Activated CD4-positive, alpha-beta T cell treated with anti-CD3 and anti-CD28 coated beads, Interleukin-2, amount 50 U/mL, for 1 hour (primary cell): ENCODE measurements around the gene TBC1D21.

Experiments used
- DNase-seq: peaks from one replicate; pipeline ENCODE4 v3.0.0-alpha.2; 2020

TBC1D21 gene

DNA sequence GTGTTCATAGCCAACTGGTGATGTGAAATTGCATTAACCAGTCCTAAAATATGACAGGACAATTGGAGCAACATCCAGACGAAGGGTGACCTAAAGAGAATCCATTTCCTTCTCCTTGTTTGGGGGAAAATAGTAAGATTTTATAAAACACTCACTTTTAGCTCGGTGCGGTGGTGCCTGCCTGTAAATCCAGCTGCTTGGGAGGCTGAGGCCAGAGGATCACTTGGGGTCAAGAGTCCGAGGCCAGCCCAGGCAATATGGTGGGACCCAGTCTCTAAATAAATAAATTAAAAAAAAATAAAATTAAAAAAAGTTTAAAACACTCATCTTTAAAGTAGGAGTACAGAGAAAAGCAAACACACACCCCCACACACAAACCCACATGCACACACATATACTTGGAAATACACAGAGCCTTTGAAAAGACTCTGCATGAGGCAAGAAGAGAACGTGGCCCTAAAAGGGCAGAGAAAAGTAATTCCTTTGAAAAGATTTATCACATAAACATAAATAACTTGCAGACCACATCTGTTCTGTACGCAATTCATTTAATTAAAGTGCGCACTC, 38.7 kb downstream of the TBC1D21 start:
- DNase-seq = no peak

GRCh38 chr15:73914145-73914544, 40.8 kb downstream of the TBC1D21 start:
- DNase-seq = no peak

GRCh38 chr15:73915082-73915481, 41.7 kb downstream of the TBC1D21 start:
- DNase-seq = no peak

DNA sequence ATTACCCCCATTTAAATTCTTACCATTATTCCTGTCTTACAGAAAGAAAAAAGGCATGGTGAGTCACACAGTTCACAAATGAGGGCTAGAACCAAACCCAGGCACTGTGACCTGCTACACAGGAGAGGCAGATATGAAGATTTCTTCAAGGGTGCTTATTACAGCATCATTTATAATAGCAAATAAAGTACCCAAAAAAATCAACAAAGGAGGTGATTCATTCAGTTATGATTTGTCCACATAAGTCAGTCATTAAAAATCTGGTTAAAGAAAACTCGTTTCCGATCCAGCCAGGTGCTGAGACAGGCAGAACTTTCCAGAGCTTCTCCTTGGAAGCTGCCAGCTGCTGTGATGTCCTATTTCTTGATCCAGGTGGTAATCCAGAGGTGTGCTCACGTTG, 45.4 kb downstream of the TBC1D21 start:
- no peak for DNase-seq

DNA sequence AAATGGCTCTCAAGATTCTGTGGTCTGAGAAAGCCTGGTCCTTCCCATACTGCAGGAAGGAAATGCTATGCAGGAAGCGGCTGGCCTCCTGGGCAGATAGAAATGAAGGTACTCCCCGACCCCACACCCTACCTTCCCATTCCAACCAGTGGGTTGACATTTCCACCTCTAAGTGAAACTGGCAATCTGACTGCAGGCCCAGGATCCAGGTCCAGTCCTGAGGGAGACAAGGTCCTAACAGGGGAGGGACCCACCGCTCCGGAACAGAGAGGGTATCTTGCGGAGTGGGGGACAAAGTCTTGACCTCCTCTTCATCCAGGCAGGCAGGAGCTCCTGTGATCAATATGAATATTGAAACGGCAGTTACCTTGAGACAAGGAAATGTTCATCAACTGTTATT, 46.3 kb downstream of the TBC1D21 start:
- DNase-seq = no peak

DNA sequence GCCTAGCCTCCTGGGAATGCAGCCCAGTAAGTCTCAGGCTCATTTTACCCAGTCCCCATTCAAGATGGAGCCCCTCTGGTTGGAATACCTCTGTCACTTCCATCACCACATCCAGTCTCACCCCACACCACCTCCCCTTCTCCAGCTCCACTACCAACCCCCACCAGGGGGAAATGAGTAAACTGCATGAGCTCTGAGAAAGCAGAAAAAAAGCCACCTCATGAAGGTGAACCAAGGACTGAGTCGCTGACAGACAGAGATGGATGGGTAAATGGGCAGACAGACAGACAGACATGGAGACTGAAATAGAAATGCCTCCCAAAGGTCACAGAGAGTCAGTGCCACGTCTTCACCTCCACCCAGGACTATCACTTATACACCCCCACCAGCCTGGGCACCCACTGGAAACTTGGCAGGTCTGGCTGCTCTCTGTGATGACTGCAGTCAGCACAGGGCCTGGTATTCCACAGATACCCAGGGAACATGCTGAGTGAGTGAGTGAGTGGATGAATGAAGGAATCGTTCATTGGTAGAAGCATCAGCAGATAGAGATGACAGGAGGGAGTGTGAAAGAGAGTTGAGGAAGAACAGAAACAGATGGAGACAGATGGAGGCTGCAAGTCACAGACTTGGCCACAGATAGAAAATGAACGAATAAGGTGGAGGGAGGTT, 48.0 kb downstream of the TBC1D21 start:
- no peak for DNase-seq

GRCh38 chr15:73922186-73923151, 49.1 kb downstream of the TBC1D21 start:
- no peak for DNase-seq

DNA sequence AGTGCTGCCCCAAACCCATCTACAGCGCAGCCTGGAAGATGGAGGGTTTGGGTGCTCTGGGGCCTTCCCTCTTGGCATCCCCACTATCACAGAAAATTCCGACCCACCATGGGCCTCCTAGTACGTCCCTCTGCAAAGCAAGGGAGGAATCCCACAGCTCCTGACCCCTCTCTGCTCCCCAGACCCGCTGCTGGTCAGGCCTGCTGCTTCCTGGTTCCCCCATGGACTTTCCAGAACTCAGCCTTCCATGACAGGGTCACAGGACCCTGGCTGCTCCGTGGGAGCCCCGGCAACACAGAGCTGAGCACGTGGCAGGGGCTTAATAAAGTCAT, 49.8 kb downstream of the TBC1D21 start:
- no peak for DNase-seq

DNA sequence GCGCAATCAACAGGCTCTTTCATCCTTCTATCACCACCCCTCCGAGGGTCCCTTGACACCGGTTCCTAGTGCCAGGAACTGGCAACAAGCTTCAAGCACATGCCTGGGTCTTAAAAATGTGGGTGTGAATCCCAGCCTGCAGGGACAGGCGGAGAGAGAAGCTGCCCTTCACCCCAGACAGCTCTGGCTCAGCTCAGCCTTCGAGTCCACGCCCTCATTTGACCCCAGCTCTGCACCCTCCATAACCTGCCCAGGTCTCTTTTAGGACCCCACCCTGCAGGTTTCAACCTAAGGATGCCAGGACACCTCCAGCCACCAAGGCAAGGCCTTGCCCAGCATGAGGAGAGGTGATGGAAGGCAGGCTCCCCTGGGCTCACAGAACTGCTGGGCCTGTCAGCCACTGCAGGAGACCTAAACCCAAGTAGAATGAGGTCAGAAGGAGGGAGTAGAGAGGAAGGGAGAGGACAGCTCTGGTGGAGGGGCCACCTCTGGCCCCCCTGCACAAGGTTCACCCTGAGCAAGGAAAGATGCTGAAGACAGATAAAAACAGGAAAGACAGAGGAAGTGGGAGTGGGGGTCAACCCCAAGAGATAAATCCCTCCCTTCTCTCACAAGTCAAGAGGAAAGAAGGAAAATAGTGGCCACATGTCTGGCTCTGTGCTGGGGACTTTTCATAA, 50.3 kb downstream of the TBC1D21 start:
- DNase-seq = no peak

DNA sequence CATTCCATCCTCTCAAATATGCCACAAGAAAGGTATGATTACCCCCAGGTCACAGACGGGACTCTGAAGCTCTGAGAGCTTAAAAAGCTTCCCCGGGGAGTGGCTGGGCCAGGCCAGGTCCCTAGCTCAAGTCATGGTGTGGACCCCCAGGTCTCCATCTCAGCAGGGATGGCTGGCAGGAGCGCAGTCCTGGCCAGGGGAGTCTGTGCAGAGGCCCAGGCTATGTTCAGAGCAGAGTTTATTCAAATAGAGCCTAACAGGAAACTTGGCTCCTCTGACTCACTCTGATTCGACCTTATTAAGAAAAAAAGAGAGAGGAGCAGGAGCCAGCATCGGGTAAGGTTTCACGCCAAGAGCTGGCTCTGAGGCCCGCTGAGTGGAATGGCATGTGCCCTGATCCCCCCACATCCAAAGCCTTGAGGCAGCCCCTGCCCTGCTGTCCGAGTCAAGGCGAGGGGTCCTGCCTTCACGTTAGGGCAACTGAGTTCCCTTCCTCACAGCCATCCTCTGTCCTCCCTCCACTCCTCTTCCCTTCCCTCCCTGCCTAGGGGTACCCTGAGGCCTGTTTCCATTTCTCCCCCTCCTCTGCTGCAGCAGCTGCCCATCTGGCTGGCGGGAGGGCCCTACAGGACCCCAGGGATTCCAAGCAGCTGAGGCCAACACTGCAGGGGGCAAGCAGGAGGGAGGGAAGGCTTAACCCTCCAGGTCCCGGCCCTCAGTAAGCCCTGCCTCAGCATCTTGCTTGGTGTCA, 51.0 kb downstream of the TBC1D21 start:
- DNase-seq = no peak

DNA sequence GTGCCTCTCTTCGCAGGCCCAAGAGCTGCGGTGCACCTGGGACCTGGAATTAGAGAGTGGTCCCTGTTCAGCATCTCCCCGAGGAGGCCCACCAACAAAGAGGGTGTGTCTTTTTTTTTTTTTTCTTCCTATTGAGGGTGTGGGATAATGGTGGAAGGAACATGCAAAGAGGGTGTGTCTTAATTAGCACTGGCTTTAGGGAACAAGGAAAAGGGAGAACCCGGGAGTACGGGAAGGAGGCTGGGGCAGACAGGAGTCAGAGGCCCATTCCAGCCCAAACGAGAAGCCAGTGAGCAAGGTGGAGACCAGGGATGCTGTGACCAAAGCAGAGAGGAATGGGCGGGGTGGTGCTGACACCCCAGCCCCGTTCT, 52.5 kb downstream of the TBC1D21 start:
- DNase-seq = no peak

DNA sequence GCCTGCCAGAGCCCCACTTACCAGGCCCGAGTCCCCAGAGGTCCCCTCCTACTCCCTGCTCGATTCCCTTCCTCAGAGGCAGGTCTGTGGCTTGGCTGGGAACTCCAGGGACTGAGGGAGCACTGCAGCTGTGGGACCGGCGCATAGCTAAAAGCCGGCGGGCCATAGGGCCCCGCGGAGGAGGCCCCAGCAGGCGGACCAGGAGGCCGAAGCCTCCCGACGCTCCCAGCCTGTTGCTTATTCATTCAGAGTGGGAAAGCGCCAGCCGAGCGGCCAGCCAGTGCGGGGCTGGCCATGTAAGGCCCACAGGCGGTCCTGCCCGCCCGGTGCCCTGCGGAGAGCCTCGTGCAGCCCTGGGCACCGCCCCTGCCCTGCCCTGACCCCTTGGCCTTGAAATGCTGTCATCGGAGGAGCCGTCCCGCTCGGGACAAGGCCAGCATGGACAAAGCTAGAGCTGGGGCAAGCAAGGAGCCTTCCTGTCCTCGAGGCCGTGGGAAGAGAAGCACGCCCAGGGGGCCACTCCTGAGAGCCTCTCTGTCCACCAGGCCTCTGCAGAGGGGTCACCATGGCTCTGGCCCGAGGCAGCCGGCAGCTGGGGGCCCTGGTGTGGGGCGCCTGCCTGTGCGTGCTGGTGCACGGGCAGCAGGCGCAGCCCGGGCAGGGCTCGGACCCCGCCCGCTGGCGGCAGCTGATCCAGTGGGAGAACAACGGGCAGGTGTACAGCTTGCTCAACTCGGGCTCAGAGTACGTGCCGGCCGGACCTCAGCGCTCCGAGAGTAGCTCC, 53.0 kb downstream of the TBC1D21 start, which contains the start of gene LOXL1:
LOXL1 (plus strand) TSS at position 244 of the 784 bp plus-strand sequence; CDS start at position 566, 322 bp downstream.
- no peak for DNase-seq

- DNase-seq = peak; percentile 40
Measured at GRCh38 chr15:73927003-73927475, 53.7 kb downstream of the TBC1D21 start.

GRCh38 chr15:73927476-73928240, 54.3 kb downstream of the TBC1D21 start:
- peak; percentile 77 for DNase-seq

GRCh38 chr15:73928241-73928579, 54.8 kb downstream of the TBC1D21 start:
- DNase-seq = no peak

DNA sequence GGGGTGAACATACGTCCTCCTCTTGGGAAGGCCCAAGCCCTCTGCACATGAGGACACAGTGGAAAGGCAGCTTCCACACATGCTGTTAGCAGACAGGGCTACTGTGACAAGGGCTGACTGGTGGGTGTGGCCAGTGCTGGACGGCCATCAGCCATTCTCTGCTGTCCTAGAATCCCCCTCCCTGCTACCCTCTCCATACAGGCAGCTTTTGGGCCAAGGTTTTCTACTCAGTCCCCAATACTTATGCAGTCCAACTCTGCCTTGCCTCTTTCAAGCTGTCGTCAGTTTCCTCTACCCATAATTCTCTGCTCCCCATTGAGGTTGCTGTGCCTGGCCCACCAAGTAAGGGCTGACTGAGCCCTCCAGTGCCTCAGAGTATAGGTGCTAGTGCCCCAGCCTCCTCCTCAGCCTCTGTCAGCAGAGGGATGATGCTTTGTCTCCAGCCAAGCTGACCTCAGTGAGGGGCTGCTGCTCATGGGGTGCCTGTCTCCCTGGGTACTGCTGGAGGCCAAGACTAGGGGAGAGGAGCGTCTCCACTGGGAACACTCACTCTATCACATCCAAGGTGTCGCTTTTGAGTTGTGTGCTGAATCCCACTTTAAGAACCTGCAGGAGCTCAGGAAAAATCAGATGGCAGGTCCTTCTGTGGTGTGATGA, 55.7 kb downstream of the TBC1D21 start:
- no peak for DNase-seq

- no peak for DNase-seq
Measured at GRCh38 chr15:73930371-73930770, 57.0 kb downstream of the TBC1D21 start.

DNA sequence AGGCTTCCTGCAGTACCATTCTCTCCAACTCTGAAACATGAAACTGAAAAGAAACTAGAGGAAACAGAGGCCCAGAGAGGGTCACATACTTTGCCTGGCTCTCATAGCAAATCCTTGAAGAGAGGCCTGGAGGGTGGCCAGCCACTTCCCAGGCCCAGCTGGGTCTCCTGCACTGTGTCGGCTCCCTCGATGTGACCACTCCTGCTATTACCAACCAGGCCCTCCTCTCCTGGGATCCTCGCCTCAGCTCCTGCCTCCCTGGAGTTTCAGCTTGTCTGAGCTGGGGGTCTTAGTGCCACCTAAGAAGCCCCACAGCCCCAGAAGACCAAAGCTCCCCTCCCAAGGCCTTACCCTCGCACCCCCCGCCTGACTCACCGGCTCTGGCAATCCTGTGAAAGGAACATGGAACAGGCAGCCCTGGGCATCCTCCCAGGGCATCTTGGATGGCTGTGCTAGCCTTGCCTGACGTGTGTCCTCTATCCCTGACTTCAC, 57.5 kb downstream of the TBC1D21 start:
- DNase-seq = no peak

DNA sequence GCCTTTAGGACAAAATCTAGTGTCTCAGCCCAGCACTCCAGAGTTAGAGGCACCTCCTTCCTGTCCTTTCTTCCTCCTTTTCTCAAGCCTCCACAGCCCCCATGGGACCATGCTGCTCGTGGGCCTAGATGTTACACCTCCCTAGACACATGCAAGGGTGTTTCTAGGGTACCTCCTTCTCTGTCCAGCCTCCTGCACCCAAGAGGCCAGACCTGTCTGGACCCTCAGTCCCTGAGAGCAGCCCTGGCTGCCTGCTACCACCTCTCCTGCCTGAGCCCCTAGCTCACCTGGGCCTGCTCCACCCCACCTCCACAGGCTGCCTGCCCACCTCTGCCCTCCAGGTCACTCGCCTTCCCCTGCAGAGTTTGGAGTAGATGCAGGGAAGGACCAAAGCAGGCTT, 58.1 kb downstream of the TBC1D21 start:
- no peak for DNase-seq
